ENCODE results near the gene PDK2. TPM values are rescaled to one million over a fixed set of nuclear protein-coding genes. Genes with fewer than 3 reads are reported as not detected.

PDK2 gene
- total and polyA plus RNA-seq, 9 of the 15 experiments (the other 6 are each of a cell fraction or from before 2014, with no cell fraction given), result 0.03 to 2.5 (median 1.4) TPM

- no peaks in the 10 kb centered on the region for H3K9me3 ChIP-seq (replicated peaks; ENCODE audit: control insufficient read depth, insufficient read depth, low read depth, low read length)
- peaks cover 3% of the 10 kb centered on the region; the same call in 1 of the 2 replicates for H4K20me1 ChIP-seq (replicated peaks; ENCODE audit: control insufficient read depth, insufficient read depth, low read length)
- no peak for FAIRE-seq
- no peak for TF ChIP-seq HDGF (IDR thresholded peaks at IDR 0.05)
- no peak for TF ChIP-seq KAT7 (CRISPR knock-in tag; IDR thresholded peaks at IDR 0.05; ENCODE audit: borderline replicate concordance)
- TF ChIP-seq YBX1 (IDR thresholded peaks at IDR 0.05), result no peak
- TF ChIP-seq ZBTB33 (CRISPR knock-in tag; IDR thresholded peaks at IDR 0.05), result no peak
- no peak for TF ChIP-seq ZC3H8 (IDR thresholded peaks at IDR 0.05)
- TF ChIP-seq E2F6 (IDR thresholded peaks at IDR 0.05; ENCODE audit: borderline replicate concordance in 1 of 2, extremely low read depth in 1 of 2, insufficient read depth in 1 of 2, insufficient read length in 1 of 2, low read depth in 1 of 2, low read length in 1 of 2, poor library complexity in 1 of 2, severe bottlenecking in 1 of 2), result no peak
- no peak for TF ChIP-seq ZNF175 (CRISPR knock-in tag; IDR thresholded peaks at IDR 0.05; ENCODE audit: low read depth)
- no peak for TF ChIP-seq ZBTB12 (CRISPR knock-in tag; IDR thresholded peaks at IDR 0.05)
- TF ChIP-seq XRCC4 (IDR thresholded peaks at IDR 0.05; ENCODE audit: extremely low read depth, insufficient read depth, insufficient read length), result no peak
- TF ChIP-seq BRF2 (IDR thresholded peaks at IDR 0.05; ENCODE audit: borderline replicate concordance, insufficient read depth, insufficient read length), result no peak
- TF ChIP-seq TRIM28 (IDR thresholded peaks at IDR 0.05), result no peak
- TF ChIP-seq DDX20 (tag; IDR thresholded peaks at IDR 0.05; ENCODE audit: low read depth), result no peak
- no peak for TF ChIP-seq CBX1 (IDR thresholded peaks at IDR 0.05; ENCODE audit: low read depth)
- no peak for TF ChIP-seq XRCC3 (IDR thresholded peaks at IDR 0.05)
- in situ Hi-C loops (cut with MboI), result no loop called here
- no peak overlapping the region for H3K4me3 ChIP-seq
- intact Hi-C loops (cut with micrococcal nuclease), result no loop called here
- no peaks in the 10 kb centered on the region for H3K9me1 ChIP-seq (ENCODE audit: control insufficient read depth, insufficient read depth, low read length)
- ATAC-seq, result no peak
- H3K4me2 ChIP-seq (ENCODE audit: insufficient read depth, low read length), result no peak overlapping the region
- no TSS peak for BruUV-seq (replicated peaks)
- no peaks in the 10 kb centered on the region for H3K79me2 ChIP-seq (ENCODE audit: control insufficient read depth, insufficient read depth, low read length)
- H3K36me3 ChIP-seq (ENCODE audit: control insufficient read depth, insufficient read depth, low read length), result no peaks in the 10 kb centered on the region
- H3K4me1 ChIP-seq (replicated peaks in 1 of 2; ENCODE audit: control insufficient read depth in 2 of 2, insufficient read depth in 2 of 2, low read length in 2 of 2), result peaks cover 9 to 15% of the 10 kb centered on the region in 2 experiments
- H3K27ac ChIP-seq (ENCODE audit: extremely low read depth, low read depth, low read length), result no peak overlapping the region
- DNase-seq (ENCODE audit: extremely low read depth in 1 of 4, low spot score in 3 of 4), result no peak
- no peak overlapping the region for H3K9ac ChIP-seq (ENCODE audit: insufficient read depth in 1 of 2, low read depth in 2 of 2, low read length in 2 of 2)
- H2AFZ ChIP-seq (ENCODE audit: low read depth, low read length), result no peak overlapping the region
- WGBS (ENCODE audit: insufficient coverage, low coverage, missing lambda C conversion rate), result 8% methylated on average over 14 of the region's 15 CpGs
- ChIA-PET POLR2A (interaction anchor here (0.6 to 1.2 kb wide), 3 partner anchors 21 to 274 kb away, joined by 3 to 4 read pairs (median 3); no protein-coding TSS in a partner anchor), CTCF (ENCODE audit: low intra/inter-chr PET ratio) (no interaction called here)
- H3K27me3 ChIP-seq (ENCODE audit: control insufficient read depth in 2 of 2, insufficient read depth in 2 of 2, low read length in 2 of 2), result peaks cover 16 to 55% of the 10 kb centered on the region in 2 experiments; a peak in 4 of 5 replicates
Measured at GRCh38 chr17:50056961-50057330, 38.2 kb upstream of the PDK2 start.

Measured in K562 (cell line).